Activated T-cell treated with anti-CD3 and anti-CD28 coated beads for 48 hours (primary cell): ENCODE data around the gene HBA2.
"Not testable (repeated sequence)": the region's sequence is repeated elsewhere in the genome, so short reads cannot be mapped to it uniquely, and the experiment has no call there.

ENCODE experiments used
- DNase-seq: peaks from one replicate; pipeline ENCODE4 v3.0.0-alpha.2; 2020; ENCODE audit warnings: low read depth

HBA2 gene

GRCh38 chr16:155031-155398 lies 17.7 kb upstream of the HBA2 start:
- no peak for DNase-seq

GRCh38 chr16:159136-159849 lies 13.4 kb upstream of the HBA2 start:
- DNase-seq: no peak

GRCh38 chr16:160242-160641 lies 12.4 kb upstream of the HBA2 start:
- DNase-seq: not testable (repeated sequence)

DNA sequence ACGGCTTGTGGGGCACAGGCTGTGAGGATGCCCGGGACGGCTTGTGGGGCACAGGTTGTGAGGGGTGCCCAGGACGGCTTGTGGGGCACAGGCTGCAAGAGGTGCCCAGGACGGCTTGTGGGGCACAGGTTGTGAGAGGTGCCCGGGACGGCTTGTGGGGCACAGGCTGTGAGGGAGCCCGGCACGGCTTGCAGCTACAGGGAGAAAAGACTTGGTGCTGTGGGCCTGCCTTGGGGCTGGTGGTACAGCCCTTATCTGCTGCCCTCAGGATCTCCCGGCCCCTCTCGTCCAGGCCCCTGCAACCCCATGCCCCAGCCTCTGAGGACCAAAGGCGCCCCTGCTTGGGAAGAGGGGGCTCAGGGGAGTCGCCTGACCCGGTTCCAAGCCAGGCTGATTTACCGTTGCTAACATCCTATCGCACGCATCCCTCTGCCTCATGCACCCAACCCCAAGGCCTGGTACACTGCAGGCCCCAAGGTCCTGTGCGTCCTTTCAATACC lies 11.9 kb upstream of the HBA2 start:
- DNase-seq: no peak

GRCh38 chr16:162271-162991 lies 10.2 kb upstream of the HBA2 start:
- no peak for DNase-seq

- not testable (repeated sequence) for DNase-seq
Measured at GRCh38 chr16:163139-163538, 9.5 kb upstream of the HBA2 start.

DNA sequence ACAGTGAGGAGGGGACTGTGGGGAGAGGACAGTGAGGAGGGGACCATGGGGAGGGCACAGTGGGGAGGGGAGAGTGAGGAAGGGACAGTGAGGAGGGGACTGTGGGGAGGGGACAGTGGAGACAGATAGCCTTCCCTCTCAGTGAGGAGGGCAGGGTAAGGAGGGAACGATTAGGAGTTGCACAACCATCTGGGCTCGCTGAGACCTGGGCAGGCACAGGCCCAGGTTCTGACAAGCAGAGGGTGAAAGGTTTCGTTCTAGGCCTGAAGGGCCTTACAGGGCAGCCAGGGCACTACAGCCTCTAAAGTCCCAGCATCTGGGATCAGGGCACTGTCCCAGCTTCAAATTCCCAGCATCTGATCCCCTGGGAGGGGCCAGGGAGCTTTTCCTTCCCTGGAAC lies 9.0 kb upstream of the HBA2 start:
- not testable (repeated sequence) for DNase-seq

GRCh38 chr16:164134-164823 lies 8.4 kb upstream of the HBA2 start:
- not testable (repeated sequence) for DNase-seq

DNA sequence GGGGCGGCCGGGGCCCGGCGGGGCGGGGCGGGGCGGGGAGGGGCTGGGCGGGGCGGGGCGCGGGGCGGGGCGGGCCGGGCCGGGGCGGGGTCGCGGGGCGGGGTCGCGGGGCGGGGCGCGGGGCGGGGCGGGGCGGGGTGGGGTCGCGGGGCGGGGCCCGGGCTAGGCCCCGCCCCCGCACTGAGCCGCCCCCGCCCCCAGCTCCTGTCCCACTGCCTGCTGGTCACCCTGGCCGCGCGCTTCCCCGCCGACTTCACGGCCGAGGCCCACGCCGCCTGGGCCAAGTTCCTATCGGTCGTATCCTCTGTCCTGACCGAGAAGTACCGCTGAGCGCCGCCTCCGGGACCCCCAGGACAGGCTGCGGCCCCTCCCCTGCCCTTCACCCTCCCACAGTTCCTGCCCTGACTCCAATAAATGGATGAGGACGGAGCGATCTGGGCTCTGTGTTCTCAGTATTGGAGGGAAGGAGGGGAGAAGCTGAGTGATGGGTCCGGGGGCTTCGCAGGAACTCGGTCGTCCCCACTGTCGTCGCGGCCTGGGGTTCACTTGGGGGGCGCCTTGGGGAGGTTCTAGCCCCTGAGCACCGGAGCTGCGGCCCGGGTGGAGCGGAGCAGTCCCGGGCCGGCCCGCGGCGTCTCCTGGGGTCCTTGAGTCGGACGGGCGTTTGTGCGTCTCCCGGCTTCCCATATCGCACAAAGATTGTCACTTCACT lies 7.7 kb upstream of the HBA2 start:
- no peak for DNase-seq

DNA sequence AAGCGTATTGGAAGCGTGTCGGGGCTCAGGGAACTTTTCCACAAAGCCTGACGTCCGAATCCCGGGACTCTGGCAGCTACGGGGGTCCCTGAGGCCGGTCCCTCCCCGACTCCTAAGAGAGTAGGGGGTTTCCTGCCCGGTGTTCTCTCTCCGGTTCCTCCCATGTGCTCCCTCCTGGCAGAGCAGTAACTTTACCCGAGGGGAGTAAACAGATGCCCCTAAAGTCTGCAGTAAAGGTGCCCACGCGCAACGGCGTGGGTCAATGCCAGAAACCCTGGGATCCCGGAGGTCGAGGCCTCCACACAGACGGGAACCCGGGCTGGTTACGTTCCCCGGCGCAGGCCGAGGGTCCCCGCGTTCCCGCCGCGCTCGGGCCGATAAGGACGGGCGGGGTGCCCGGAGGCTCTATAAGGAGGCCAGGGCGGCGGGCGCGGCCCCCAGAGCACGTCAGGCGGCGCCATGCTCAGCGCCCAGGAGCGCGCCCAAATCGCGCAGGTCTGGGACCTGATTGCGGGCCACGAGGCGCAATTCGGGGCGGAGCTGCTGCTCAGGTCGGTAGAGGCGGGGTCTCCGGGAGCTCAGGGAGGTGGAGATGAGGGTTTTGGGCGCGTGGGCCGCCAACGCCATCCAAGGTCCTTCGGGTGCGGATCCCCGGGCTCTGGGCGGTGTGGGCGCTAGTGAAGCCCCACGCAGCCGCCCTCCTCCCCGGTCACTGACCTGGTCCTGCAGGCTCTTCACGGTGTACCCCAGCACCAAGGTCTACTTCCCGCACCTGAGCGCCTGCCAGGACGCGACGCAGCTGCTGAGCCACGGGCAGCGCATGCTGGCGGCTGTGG lies 6.9 kb upstream of the HBA2 start, which contains the start of gene HBM:
HBM (plus strand) TSS at position 440 of the 836 bp plus-strand sequence; CDS start at position 460, 20 bp downstream.
- no peak for DNase-seq

DNA sequence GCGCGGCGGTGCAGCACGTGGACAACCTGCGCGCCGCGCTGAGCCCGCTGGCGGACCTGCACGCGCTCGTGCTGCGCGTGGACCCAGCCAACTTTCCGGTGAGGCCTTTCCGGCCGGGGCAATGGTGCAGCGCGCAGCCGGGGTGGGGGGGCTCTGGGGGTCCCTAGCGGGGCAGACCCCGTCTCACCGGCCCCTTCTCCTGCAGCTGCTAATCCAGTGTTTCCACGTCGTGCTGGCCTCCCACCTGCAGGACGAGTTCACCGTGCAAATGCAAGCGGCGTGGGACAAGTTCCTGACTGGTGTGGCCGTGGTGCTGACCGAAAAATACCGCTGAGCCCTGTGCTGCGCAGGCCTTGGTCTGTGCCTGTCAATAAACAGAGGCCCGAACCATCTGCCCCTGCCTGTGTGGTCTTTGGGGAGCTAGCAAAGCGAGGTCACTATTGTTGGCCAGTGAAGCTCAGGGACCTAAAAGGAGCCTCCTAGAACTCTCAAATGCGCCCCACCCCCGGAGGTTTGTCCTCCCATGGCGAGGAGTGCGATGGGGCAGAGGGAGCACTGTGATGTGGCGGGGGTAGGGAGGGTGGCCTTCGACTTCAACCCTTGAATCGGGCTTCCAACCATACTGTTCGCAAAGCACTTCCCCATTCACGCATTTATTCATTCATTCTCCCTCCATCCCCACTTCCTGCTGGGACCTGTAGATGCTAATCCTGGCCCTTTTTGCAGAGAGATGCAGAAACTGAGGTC lies 6.1 kb upstream of the HBA2 start:
- no peak for DNase-seq

DNA sequence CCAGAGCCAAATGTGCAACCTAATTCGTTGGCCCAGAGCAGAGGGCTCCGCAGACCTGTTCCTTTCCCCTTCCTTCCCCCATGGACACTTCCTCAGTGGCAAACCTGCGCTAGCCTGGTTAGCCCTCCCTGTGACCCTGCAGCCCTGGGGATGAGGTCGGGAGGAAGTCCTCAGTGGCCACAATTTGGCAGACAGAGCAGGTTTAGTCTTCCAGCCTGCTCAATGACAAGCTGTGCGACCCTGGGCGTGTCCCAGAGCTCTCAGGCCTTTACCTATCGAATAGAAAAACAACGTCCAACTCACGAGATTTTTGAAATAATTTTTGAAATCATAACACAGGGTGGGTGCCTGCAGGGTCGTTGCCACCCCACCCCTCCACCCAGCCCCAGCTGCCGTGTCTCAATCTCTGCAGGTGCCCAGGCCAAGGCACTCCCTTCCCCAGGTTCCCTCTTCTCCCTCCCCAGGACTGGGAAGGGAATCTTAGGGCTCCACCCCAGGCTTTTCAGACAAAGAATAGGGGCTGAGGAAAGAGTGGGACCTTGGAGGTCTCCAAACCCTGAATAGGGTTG lies 5.5 kb upstream of the HBA2 start:
- no peak for DNase-seq

- no peak for DNase-seq
Measured at GRCh38 chr16:168424-168823, 4.3 kb upstream of the HBA2 start.

DNA sequence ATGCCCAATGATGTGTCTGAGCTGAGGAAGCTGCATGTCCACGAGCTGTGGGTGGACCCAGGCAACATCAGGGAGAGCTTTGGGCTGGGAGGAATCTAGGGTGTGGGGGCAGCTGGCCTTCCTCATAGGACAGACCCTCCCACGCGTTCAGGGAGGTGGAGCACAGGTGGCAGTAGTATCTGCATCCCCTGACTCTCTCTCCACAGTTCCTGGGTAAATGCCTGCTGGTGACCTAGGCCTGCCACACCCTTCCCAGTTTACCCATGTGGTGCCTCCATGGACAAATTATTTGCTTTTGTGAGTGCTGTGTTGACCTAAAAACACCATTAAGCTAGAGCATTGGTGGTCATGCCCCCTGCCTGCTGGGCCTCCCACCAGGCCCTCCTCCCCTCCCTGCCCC lies 3.7 kb upstream of the HBA2 start:
- no peak for DNase-seq

- DNase-seq: not testable (repeated sequence)
Measured at GRCh38 chr16:170088-170507, 2.6 kb upstream of the HBA2 start.

DNA sequence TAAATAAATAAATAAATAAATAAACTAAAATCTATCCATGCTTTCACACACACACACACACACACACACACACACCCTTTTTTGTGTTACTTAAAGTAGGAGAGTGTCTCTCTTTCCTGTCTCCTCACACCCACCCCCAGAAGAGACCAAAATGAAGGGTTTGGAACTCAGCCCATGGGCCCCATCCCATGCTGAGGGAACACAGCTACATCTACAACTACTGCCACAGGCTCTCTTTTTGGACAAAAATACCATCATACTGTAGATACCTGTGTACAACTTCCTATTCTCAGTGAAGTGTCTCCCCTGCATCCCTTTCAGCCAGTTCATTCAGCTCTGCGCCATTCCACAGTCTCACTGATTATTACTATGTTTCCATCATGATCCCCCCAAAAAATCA lies 1.9 kb upstream of the HBA2 start:
- no peak for DNase-seq

GRCh38 chr16:173211-173854 lies 657 bp downstream of the HBA2 start:
- not testable (repeated sequence) for DNase-seq

- not testable (repeated sequence) for DNase-seq
Measured at GRCh38 chr16:173928-174769, 1.5 kb downstream of the HBA2 start.
